Loucy (cell line): ENCODE results near the gene CNN2.

Experiments
- EZH2phosphoT487 ChIP-seq: fragments of 200-600 bp; IDR thresholded peaks from 2 replicates; pipeline ENCODE4 v1.6.1; 2018; ENCODE audit warnings: antibody characterized with exemption, mild to moderate bottlenecking, moderate library complexity, borderline replicate concordance
- TF ChIP-seq, protein P1 (sequence below): fragments of 200-600 bp; sonication (generic); conservative IDR thresholded peaks from 2 replicates; pipeline ENCODE4 v1.5.1; 2014; ENCODE audit warnings: mild to moderate bottlenecking, antibody characterized with exemption, low read length

DNA sequence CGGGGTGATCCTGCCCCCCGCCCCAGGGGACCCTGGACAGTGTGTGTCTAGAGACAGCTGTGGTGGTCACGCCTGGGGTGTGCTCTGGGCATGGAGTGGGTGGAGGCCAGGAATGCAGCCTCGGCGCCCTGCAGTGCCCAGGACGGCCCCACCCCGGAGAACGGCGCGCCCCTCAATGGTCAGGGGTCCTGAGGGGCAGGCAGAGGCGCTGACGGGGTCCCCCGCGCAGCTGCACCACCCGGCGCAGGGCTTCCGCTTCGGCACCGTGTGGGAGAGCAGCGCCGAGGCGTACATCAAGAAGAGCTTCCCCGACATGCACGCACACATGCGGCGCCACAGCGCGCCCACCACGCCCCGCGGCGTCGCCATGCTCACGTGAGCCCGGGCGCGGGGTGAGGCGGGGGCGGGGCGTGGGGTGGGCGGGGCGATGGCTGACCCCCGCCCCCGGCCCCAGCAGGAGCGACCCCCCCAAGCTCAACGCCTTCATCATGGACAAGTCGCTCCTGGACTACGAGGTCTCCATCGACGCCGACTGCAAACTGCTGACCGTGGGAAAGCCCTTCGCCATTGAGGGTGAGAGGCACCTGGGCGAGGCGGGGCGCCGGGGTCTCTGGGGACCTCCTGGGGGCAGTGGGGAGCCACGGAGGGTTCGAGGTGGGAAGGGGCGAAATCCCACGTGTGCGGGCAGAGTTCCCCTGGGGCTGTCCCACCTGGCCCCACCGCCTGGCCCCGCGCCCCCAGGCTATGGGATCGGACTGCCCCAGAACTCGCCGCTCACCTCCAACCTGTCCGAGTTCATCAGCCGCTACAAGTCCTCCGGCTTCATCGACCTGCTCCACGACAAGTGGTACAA is 18.8 kb upstream of the CNN2 start:
- TF ChIP-seq, protein P1, sequence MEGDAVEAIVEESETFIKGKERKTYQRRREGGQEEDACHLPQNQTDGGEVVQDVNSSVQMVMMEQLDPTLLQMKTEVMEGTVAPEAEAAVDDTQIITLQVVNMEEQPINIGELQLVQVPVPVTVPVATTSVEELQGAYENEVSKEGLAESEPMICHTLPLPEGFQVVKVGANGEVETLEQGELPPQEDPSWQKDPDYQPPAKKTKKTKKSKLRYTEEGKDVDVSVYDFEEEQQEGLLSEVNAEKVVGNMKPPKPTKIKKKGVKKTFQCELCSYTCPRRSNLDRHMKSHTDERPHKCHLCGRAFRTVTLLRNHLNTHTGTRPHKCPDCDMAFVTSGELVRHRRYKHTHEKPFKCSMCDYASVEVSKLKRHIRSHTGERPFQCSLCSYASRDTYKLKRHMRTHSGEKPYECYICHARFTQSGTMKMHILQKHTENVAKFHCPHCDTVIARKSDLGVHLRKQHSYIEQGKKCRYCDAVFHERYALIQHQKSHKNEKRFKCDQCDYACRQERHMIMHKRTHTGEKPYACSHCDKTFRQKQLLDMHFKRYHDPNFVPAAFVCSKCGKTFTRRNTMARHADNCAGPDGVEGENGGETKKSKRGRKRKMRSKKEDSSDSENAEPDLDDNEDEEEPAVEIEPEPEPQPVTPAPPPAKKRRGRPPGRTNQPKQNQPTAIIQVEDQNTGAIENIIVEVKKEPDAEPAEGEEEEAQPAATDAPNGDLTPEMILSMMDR = no peak
- TF ChIP-seq EZH2phosphoT487 = no peak
